Fibroblast of mammary gland (primary cell): ENCODE results near the gene C2CD2.

Source experiments
- DNase-seq: peaks from one replicate; pipeline ENCODE4 v3.0.0-alpha.2; 2010; ENCODE audit warnings: low read depth
- H3K4me3 ChIP-seq: 2 replicates; pipeline ENCODE4 v1.5.1; 2011; ENCODE audit warnings: low read depth, mild to moderate bottlenecking, low read length, moderate library complexity; ENCODE audit not compliant: control insufficient read depth
- CTCF ChIP-seq: conservative IDR thresholded peaks from 2 replicates; pipeline ENCODE4 v1.5.1; 2011; ENCODE audit warnings: low read depth, low read length, inconsistent platforms; ENCODE audit not compliant: control insufficient read depth, insufficient read depth

The C2CD2 gene

GRCh38 chr21:41923631-41924367, 30.0 kb downstream of the C2CD2 start:
- peak overlapping the region; percentile 15 for H3K4me3 ChIP-seq
- DNase-seq = peak; percentile 88
- no peak for TF ChIP-seq CTCF

GRCh38 chr21:41923186-41923585, 30.6 kb downstream of the C2CD2 start:
- no peak overlapping the region for H3K4me3 ChIP-seq
- TF ChIP-seq CTCF = no peak
- DNase-seq = no peak

- TF ChIP-seq CTCF = no peak
- no peak for DNase-seq
- H3K4me3 ChIP-seq = no peak overlapping the region
Observed at GRCh38 chr21:41921021-41921420, 32.8 kb downstream of the C2CD2 start.

- DNase-seq = no peak
- no peak for TF ChIP-seq CTCF
- H3K4me3 ChIP-seq = no peak overlapping the region
Observed at GRCh38 chr21:41920476-41920875, 33.3 kb downstream of the C2CD2 start.

- no peak overlapping the region for H3K4me3 ChIP-seq
- no peak for TF ChIP-seq CTCF
Observed at GRCh38 chr21:41919666-41920398, 34.0 kb downstream of the C2CD2 start.

GRCh38 chr21:41918561-41919358, 35.1 kb downstream of the C2CD2 start:
- DNase-seq = no peak
- no peak for TF ChIP-seq CTCF
- no peak overlapping the region for H3K4me3 ChIP-seq

More at GRCh38 chr21:41919666-41920398, 34.0 kb downstream of the C2CD2 start:
- no peak for DNase-seq
